GM12878 (cell line): ENCODE measurements around the gene DPY30. TPM values are rescaled to one million over a fixed set of nuclear protein-coding genes. Genes with fewer than 3 reads are reported as not detected.

Source experiments
- ATAC-seq: fragments of 200-7000 bp; cut with Tn5 transposase; 3 replicates; pipeline ENCODE4 v1.9.1; 2020; ENCODE audit warnings: mild to moderate bottlenecking, moderate library complexity
- BruUV-seq: library from RNA; stranded (reverse); fragments of 400-500 nt; replicated peaks from 2 replicates; lab custom pipeline; 2021; lab: Mats Ljungman, UMichigan
- CTCF ChIA-PET: fragments of 300-600 bp; sonication (Branson Sonifier 250); formaldehyde crosslinking; extraction: SDS; loops from one replicate; lab custom pipeline; 2021; ENCODE audit warnings: inconsistent platforms; lab: Yijun Ruan, JAX
- POLR2A ChIA-PET: fragments of 350-600 bp; formaldehyde crosslinking; extraction: SDS; loops from one replicate; lab custom pipeline; 2021; ENCODE audit warnings: inconsistent platforms; lab: Charles Lee
- RAD21 ChIA-PET: fragments of 300-600 bp; sonication (Branson Sonifier 250); formaldehyde crosslinking; loops from one replicate; lab custom pipeline; 2023; ENCODE audit warnings: antibody characterized with exemption; ENCODE audit not compliant: unreplicated experiment; lab: Charles Lee
- SMC1A ChIA-PET: fragments of 300-600 bp; sonication (Branson Sonifier 250); formaldehyde crosslinking; loops from one replicate; lab custom pipeline; 2023; ENCODE audit not compliant: unreplicated experiment, uncharacterized antibody; lab: Charles Lee
- DNase-seq: peaks from one replicate; pipeline ENCODE4 v3.0.0-alpha.2; 2011; ENCODE audit warnings: low read depth, low spot score
- FAIRE-seq: peaks from 3 replicates; lab custom pipeline; 2011; peaks lifted over from hg19 to GRCh38; lab: Jason Lieb, UNC
- H2AFZ ChIP-seq: 2 replicates; pipeline ENCODE4 v1.6.0; 2011; ENCODE audit warnings: low read depth, low read length, control low read depth; ENCODE audit not compliant: control insufficient read depth
- H3K27ac ChIP-seq: 2 replicates; pipeline ENCODE4 v1.5.1; 2011; ENCODE audit warnings: control low read depth; ENCODE audit not compliant: control insufficient read depth, insufficient read depth
- H3K27me3 ChIP-seq, 2 experiments: replicated peaks in 1 of 2; 2 replicates each; pipeline versions ENCODE4 v1.6.0 to v1.6.1; 2011; ENCODE audit warnings: low read length in 1 of 2; ENCODE audit not compliant: control insufficient read depth in 2 of 2, insufficient read depth in 2 of 2
- H3K36me3 ChIP-seq, 2 experiments: 2 replicates each; pipeline ENCODE4 v1.5.1; 2011; ENCODE audit warnings: low read length in 1 of 2; ENCODE audit not compliant: control insufficient read depth in 2 of 2, insufficient read depth in 2 of 2
- H3K4me1 ChIP-seq: 2 replicates; pipeline ENCODE4 v1.6.1; 2011; ENCODE audit warnings: mild to moderate bottlenecking, low read length, moderate library complexity, mixed read lengths; ENCODE audit not compliant: control insufficient read depth, insufficient read depth
- H3K4me2 ChIP-seq: 2 replicates; pipeline ENCODE4 v1.6.0; 2011; ENCODE audit warnings: control low read depth; ENCODE audit not compliant: control insufficient read depth, insufficient read depth
- H3K4me3 ChIP-seq: fragments of 200-600 bp; sonication (generic); 2 replicates; pipeline ENCODE4 v1.5.1; 2016
- H3K79me2 ChIP-seq: 2 replicates; pipeline ENCODE4 v1.6.0; 2011; ENCODE audit warnings: low read length; ENCODE audit not compliant: control insufficient read depth, insufficient read depth
- H3K9ac ChIP-seq: 2 replicates; pipeline ENCODE4 v1.8.0; 2011; ENCODE audit warnings: low read length, control low read depth, mixed read lengths; ENCODE audit not compliant: control insufficient read depth, insufficient read depth
- H3K9me3 ChIP-seq: replicated peaks from 3 replicates; pipeline ENCODE4 v1.5.1; 2011; ENCODE audit warnings: mild to moderate bottlenecking, low read length; ENCODE audit not compliant: control insufficient read depth, insufficient read depth
- H4K20me1 ChIP-seq: 2 replicates; pipeline ENCODE4 v1.6.0; 2011; ENCODE audit not compliant: control insufficient read depth, insufficient read depth
- CREM ChIP-seq: IDR thresholded peaks from 2 replicates; pipeline ENCODE4 v1.6.1; 2014; ENCODE audit warnings: antibody characterized with exemption, low read depth
- HSF1 ChIP-seq: fragments of 150-350 bp; IDR thresholded peaks from 2 replicates; pipeline ENCODE4 v1.6.1; 2014; ENCODE audit warnings: mild to moderate bottlenecking, low read depth, low read length
- NFYB ChIP-seq: IDR thresholded peaks from 2 replicates; pipeline ENCODE4 v1.6.1; 2011; ENCODE audit warnings: low read depth, mild to moderate bottlenecking, low read length, improper control_type of control experiment, moderate library complexity; ENCODE audit not compliant: insufficient read depth
- POU2F2 ChIP-seq: IDR thresholded peaks from 3 replicates; pipeline ENCODE4 v1.6.1; 2011; ENCODE audit warnings: low read depth, mild to moderate bottlenecking, low read length, borderline replicate concordance
- RAD51 ChIP-seq: fragments of 450-650 bp; IDR thresholded peaks from 2 replicates; pipeline ENCODE4 v1.6.1; 2016; ENCODE audit warnings: moderate library complexity, mild to moderate bottlenecking, inconsistent platforms
- ZNF687 ChIP-seq: fragments of 450-650 bp; IDR thresholded peaks from 2 replicates; pipeline ENCODE4 v1.6.1; 2017; ENCODE audit warnings: mild to moderate bottlenecking, moderate library complexity
- WGBS: methylation state at CpG from one replicate; pipeline ENCODE4 v1.1.6; 2016; ENCODE audit warnings: low lambda C conversion rate; ENCODE audit not compliant: insufficient replicate concordance, insufficient coverage; ENCODE audit errors: missing lambda C conversion rate; 5-methylcytosine and 5-hydroxymethylcytosine counted together
- in situ Hi-C: fragments of 300-500 bp; cut with MboI; formaldehyde crosslinking; loops from 9 replicates; pipeline ENCODE4 v1.14.3; 2018; ENCODE audit warnings: mixed read lengths
- intact Hi-C: fragments of 100-400 bp; cut with micrococcal nuclease; formaldehyde crosslinking; loops from one replicate; pipeline ENCODE4 v1.14.2; 2022; ENCODE audit not compliant: unreplicated experiment
- polyA plus RNA-seq, 11 experiments: library from polyadenylated mRNA; depleted of rRNA in 4 of 11; unstranded in 6 of 11; stranded (reverse) in 5 of 11; fragments of >200 nt; fragmentation: Nextera tagmentation in 4 of 11; fragmentation: Illumina TruSeq in 1 of 11; extraction: Ambion mirVana in 4 of 11; extraction: Trizol in 1 of 11; gene quantifications; 1 replicate in 1 of 11; 2 replicates in 10 of 11; pipeline versions ENCODE4 v1.2.1 to v1.2.3, GENCODE V29; 2011 to 2016; ENCODE audit warnings: inconsistent platforms in 2 of 11, missing spikeins in 2 of 11, low read depth in 1 of 11
- total RNA-seq, 4 experiments: library from RNA; depleted of rRNA in 3 of 4; stranded (reverse); fragments of >200 nt in 3 of 4; fragmentation: Illumina TruSeq in 1 of 4; extraction: Trizol in 1 of 4; gene quantifications; 2 replicates each; pipeline versions ENCODE4 v1.2.1 to v1.2.3, GENCODE V29; 2013 to 2021

Gene DPY30
- total and polyA plus RNA-seq, 10 of the 15 experiments (the other 5 are each of a cell fraction or from before 2014, with no cell fraction given): 45.8 to 307 (median 89.2) TPM

DNA sequence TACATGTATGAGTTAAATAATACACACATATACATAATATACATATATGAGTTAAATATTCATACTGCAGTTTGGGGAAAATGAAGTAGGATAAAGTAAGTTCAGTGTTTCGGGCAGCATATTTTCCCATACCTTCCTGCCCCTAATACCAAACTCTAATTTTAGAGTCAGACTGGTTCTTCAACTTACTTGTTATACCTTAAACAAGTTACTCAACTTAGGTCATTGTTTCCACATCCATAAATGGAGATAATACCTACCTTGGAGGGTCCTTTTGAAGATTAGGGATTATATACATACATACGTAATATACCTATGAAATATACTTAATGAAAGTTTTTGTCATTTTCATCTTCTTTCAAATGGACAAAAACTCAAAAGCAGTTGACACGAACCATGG, 37.2 kb downstream of the DPY30 start:
- H3K4me1 ChIP-seq: peaks cover 24% of the 10 kb centered on the region
- no peak for FAIRE-seq
- intact Hi-C loops: no loop called here
- in situ Hi-C loops: no loop called here
- CTCF ChIA-PET: no interaction called here
- POLR2A ChIA-PET: interaction anchor here (0.6 kb wide), 1 partner anchor 121 kb away, joined by 6 read pairs; no protein-coding TSS in a partner anchor
- H3K36me3 ChIP-seq: no peaks in the 10 kb centered on the region
- no peak overlapping the region for H3K27ac ChIP-seq
- H3K4me3 ChIP-seq: no peak overlapping the region
- RAD21 ChIA-PET: no interaction called here
- peaks cover 4% of the 10 kb centered on the region; the same call in 1 of the 2 replicates for H4K20me1 ChIP-seq
- no peak for TF ChIP-seq HSF1
- TF ChIP-seq NFYB: no peak
- TF ChIP-seq ZNF687: no peak
- TF ChIP-seq POU2F2: no peak
- no peak for TF ChIP-seq CREM
- TF ChIP-seq RAD51: no peak
- TF ChIP-seq, all 136 proteins: peak for 0
- WGBS: 100% methylated on average over 3 of the region's 3 CpGs
- Histone ChIP-seq H3K27me3 (no peaks in the 10 kb centered on the region), H3K79me2 (peaks cover 89% of the 10 kb centered on the region), H2AFZ (no peak overlapping the region), H3K9me3 (no peaks in the 10 kb centered on the region), H3K9ac (no peak overlapping the region), H3K4me2 (no peak overlapping the region)
- no TSS peak for BruUV-seq
- SMC1A ChIA-PET: no interaction called here
- no peak for ATAC-seq
- no peak for DNase-seq
